ENCODE data around the gene OTUB2.

The OTUB2 gene

DNA sequence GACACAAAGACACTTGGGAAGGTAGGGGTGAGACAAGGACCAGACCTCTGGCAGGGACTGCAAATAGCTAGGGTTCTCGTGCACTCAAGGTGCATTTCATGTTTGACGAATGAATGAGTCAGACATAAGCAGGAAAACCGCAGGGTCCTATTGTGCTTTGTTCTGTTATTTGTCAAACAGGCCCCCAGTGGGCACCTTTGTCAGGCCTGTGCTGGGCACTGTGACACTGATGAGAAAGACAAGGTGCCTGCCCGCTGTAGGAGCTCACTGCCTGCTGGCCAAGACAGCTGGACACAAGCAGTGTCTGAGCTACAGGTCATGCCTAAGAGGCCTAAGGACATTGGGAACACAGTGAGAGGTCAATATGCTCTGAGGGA is 2.3 kb downstream of the OTUB2 start:
- Histone ChIP-seq H3K4me1 (ENCODE audit: control insufficient read depth in 2 of 2, insufficient read depth in 2 of 2, low read length in 2 of 2) (peaks cover 6 to 9% of the 10 kb centered on the region in 2 donors), H3K4me3 (ENCODE audit: low read length in 2 of 2) (no peak overlapping the region), H3K27me3 (ENCODE audit: control insufficient read depth in 2 of 2, insufficient read depth in 2 of 2, low read length in 2 of 2) (no peaks in the 10 kb centered on the region), H3K27ac (ENCODE audit: low read depth in 2 of 2, low read length in 2 of 2) (no peak overlapping the region), H3K9me3 (ENCODE audit: control insufficient read depth in 2 of 2, low read length in 2 of 2) (no peaks in the 10 kb centered on the region), H3K36me3 (ENCODE audit: control insufficient read depth in 2 of 2, insufficient read depth in 2 of 2, low read length in 2 of 2) (no peaks in the 10 kb centered on the region), H3K9ac (ENCODE audit: low read depth in 1 of 2, low read length in 2 of 2) (no peak overlapping the region)

DNA sequence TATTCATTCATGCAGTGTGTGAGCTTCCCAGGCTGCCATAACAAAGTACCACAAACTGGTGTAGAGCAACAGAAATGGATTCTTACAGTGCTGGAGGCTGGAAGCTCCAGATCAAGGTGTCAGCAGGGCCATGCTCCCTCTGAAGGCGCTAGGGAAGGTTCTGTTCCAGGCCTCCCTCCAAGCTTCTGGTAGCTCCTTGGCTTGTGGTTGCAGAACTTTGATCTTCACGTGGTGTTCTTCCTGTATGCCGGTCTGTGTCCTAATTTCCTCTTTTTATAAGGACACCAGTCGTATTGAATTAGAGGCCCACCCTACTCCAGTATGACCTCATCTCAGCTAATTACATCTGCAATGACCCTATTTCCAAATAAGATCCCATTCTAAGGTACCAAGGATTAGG is 3.1 kb downstream of the OTUB2 start:
- Histone ChIP-seq H3K4me3 (ENCODE audit: low read length in 2 of 2) (no peak overlapping the region), H3K4me1 (ENCODE audit: control insufficient read depth in 2 of 2, insufficient read depth in 2 of 2, low read length in 2 of 2) (peaks cover 6 to 9% of the 10 kb centered on the region in 2 donors), H3K27ac (ENCODE audit: low read depth in 2 of 2, low read length in 2 of 2) (no peak overlapping the region), H3K36me3 (ENCODE audit: control insufficient read depth in 2 of 2, insufficient read depth in 2 of 2, low read length in 2 of 2) (no peaks in the 10 kb centered on the region), H3K9me3 (ENCODE audit: control insufficient read depth in 2 of 2, low read length in 2 of 2) (no peaks in the 10 kb centered on the region), H3K27me3 (ENCODE audit: control insufficient read depth in 2 of 2, insufficient read depth in 2 of 2, low read length in 2 of 2) (no peaks in the 10 kb centered on the region), H3K9ac (ENCODE audit: low read depth in 1 of 2, low read length in 2 of 2) (no peak overlapping the region)

DNA sequence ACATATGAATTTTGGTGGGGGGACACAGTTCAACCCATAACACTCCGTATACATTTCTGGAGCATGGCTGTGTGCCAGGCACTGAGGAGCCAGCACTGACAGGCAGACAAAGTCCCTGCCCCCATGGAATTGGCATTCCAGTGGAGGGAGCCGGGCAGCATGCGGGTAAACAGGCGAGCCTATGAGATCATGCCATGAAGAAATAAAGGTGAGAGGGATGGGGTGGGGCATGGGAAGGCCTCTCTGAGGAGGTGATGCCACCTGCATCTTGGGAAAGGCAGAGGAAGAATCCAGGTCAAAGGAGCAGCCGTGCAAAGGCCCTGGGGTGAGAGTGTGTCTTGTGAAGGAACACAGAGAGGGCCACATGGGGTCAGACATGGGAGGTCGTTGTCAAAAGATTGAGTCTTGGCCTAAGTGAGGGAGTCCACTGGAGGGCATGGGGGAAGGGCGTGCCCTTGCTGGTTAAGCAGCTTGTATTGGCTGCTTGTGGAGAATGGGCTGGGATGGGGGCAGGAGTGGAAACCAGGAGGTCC is 3.6 kb downstream of the OTUB2 start:
- Histone ChIP-seq H3K27me3 (ENCODE audit: control insufficient read depth in 2 of 2, insufficient read depth in 2 of 2, low read length in 2 of 2) (no peaks in the 10 kb centered on the region), H3K36me3 (ENCODE audit: control insufficient read depth in 2 of 2, insufficient read depth in 2 of 2, low read length in 2 of 2) (no peaks in the 10 kb centered on the region), H3K4me3 (ENCODE audit: low read length in 2 of 2) (no peak overlapping the region), H3K4me1 (ENCODE audit: control insufficient read depth in 2 of 2, insufficient read depth in 2 of 2, low read length in 2 of 2) (peaks cover 6 to 9% of the 10 kb centered on the region in 2 donors), H3K9ac (ENCODE audit: low read depth in 1 of 2, low read length in 2 of 2) (no peak overlapping the region), H3K9me3 (ENCODE audit: control insufficient read depth in 2 of 2, low read length in 2 of 2) (no peaks in the 10 kb centered on the region), H3K27ac (ENCODE audit: low read depth in 2 of 2, low read length in 2 of 2) (no peak overlapping the region)

DNA sequence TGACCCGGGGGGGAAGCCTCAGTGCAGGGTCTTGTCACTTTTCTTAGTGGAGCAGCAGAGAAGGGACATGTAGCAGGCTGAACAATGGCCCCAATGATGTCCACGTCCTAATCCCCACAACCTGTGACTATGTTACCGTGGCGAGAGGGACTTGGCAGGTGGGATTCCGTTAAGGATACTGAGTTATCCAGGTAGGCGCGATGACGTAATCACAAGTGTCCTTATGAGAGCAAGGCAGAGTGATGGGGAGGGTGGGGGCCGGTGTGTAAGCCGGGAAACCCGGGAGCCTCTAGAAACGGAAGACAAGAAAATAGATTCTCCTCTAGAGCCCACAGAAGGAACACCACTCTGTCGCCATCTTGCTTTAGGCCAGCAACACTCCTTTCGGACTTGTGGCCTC is 4.4 kb downstream of the OTUB2 start:
- H3K27ac ChIP-seq (ENCODE audit: low read depth in 2 of 2, low read length in 2 of 2): no peak overlapping the region
- H3K9ac ChIP-seq (ENCODE audit: low read depth in 1 of 2, low read length in 2 of 2): no peak overlapping the region
- H3K4me3 ChIP-seq (ENCODE audit: low read length in 2 of 2): no peak overlapping the region
- peaks cover 6 to 9% of the 10 kb centered on the region in 2 donors for H3K4me1 ChIP-seq (ENCODE audit: control insufficient read depth in 2 of 2, insufficient read depth in 2 of 2, low read length in 2 of 2)
- H3K27me3 ChIP-seq (ENCODE audit: control insufficient read depth in 2 of 2, insufficient read depth in 2 of 2, low read length in 2 of 2): no peaks in the 10 kb centered on the region
- no peaks in the 10 kb centered on the region for H3K36me3 ChIP-seq (ENCODE audit: control insufficient read depth in 2 of 2, insufficient read depth in 2 of 2, low read length in 2 of 2)
- no peaks in the 10 kb centered on the region for H3K9me3 ChIP-seq (ENCODE audit: control insufficient read depth in 2 of 2, low read length in 2 of 2)

GRCh38 chr14:94031161-94031882 is 5.2 kb downstream of the OTUB2 start:
- no peak overlapping the region for H3K27ac ChIP-seq (ENCODE audit: low read depth in 2 of 2, low read length in 2 of 2)
- peaks cover 6 to 9% of the 10 kb centered on the region in 2 donors for H3K4me1 ChIP-seq (ENCODE audit: control insufficient read depth in 2 of 2, insufficient read depth in 2 of 2, low read length in 2 of 2)
- H3K27me3 ChIP-seq (ENCODE audit: control insufficient read depth in 2 of 2, insufficient read depth in 2 of 2, low read length in 2 of 2): no peaks in the 10 kb centered on the region
- no peak overlapping the region for H3K4me3 ChIP-seq (ENCODE audit: low read length in 2 of 2)
- H3K9me3 ChIP-seq (ENCODE audit: control insufficient read depth in 2 of 2, low read length in 2 of 2): no peaks in the 10 kb centered on the region
- H3K36me3 ChIP-seq (ENCODE audit: control insufficient read depth in 2 of 2, insufficient read depth in 2 of 2, low read length in 2 of 2): no peaks in the 10 kb centered on the region
- H3K9ac ChIP-seq (ENCODE audit: low read depth in 1 of 2, low read length in 2 of 2): no peak overlapping the region

- no peak overlapping the region for H3K9ac ChIP-seq (ENCODE audit: low read depth in 1 of 2, low read length in 2 of 2)
- no peak overlapping the region for H3K4me3 ChIP-seq (ENCODE audit: low read length in 2 of 2)
- no peaks in the 10 kb centered on the region for H3K9me3 ChIP-seq (ENCODE audit: control insufficient read depth in 2 of 2, low read length in 2 of 2)
- peaks cover 6 to 7% of the 10 kb centered on the region in 2 donors for H3K4me1 ChIP-seq (ENCODE audit: control insufficient read depth in 2 of 2, insufficient read depth in 2 of 2, low read length in 2 of 2)
- H3K27ac ChIP-seq (ENCODE audit: low read depth in 2 of 2, low read length in 2 of 2): no peak overlapping the region
- H3K36me3 ChIP-seq (ENCODE audit: control insufficient read depth in 2 of 2, insufficient read depth in 2 of 2, low read length in 2 of 2): no peaks in the 10 kb centered on the region
- H3K27me3 ChIP-seq (ENCODE audit: control insufficient read depth in 2 of 2, insufficient read depth in 2 of 2, low read length in 2 of 2): no peaks in the 10 kb centered on the region
These were observed 5.7 kb downstream of the OTUB2 start for GRCh38 chr14:94031883-94032279.

DNA sequence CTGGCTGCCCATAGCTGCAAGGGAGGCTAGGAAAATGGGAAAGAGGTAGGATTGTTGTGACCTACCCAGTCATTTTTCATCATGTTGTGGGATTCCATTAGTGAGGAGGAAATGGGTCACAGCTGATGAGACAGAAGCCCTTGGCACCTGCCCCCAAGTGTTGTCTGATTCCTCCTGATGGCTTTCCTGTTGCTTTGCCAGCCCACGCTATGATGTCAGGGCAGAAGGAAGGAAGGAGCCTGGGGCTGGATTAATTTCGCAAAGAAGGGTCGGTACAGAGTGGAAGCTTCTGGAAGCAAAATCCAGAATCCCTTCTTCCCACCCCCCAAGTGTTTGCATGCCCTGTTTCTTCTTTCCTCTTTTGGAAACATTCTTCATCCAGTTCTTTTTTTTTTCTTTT is 8.7 kb downstream of the OTUB2 start:
- no peak overlapping the region for H3K9ac ChIP-seq (ENCODE audit: low read depth in 1 of 2, low read length in 2 of 2)
- H3K27me3 ChIP-seq (ENCODE audit: control insufficient read depth in 2 of 2, insufficient read depth in 2 of 2, low read length in 2 of 2): no peaks in the 10 kb centered on the region
- no peaks in the 10 kb centered on the region for H3K9me3 ChIP-seq (ENCODE audit: control insufficient read depth in 2 of 2, low read length in 2 of 2)
- peaks cover 0 to 3% of the 10 kb centered on the region in 2 donors for H3K4me1 ChIP-seq (ENCODE audit: control insufficient read depth in 2 of 2, insufficient read depth in 2 of 2, low read length in 2 of 2)
- H3K27ac ChIP-seq (ENCODE audit: low read depth in 2 of 2, low read length in 2 of 2): no peak overlapping the region
- H3K36me3 ChIP-seq (ENCODE audit: control insufficient read depth in 2 of 2, insufficient read depth in 2 of 2, low read length in 2 of 2): no peaks in the 10 kb centered on the region
- H3K4me3 ChIP-seq (ENCODE audit: low read length in 2 of 2): no peak overlapping the region

GRCh38 chr14:94036313-94037167 is 10.4 kb downstream of the OTUB2 start:
- Histone ChIP-seq H3K4me3 (ENCODE audit: low read length in 2 of 2) (no peak overlapping the region), H3K9ac (ENCODE audit: low read depth in 1 of 2, low read length in 2 of 2) (no peak overlapping the region), H3K4me1 (ENCODE audit: control insufficient read depth in 2 of 2, insufficient read depth in 2 of 2, low read length in 2 of 2) (peaks cover 0 to 2% of the 10 kb centered on the region in 2 donors), H3K27me3 (ENCODE audit: control insufficient read depth in 2 of 2, insufficient read depth in 2 of 2, low read length in 2 of 2) (no peaks in the 10 kb centered on the region), H3K9me3 (ENCODE audit: control insufficient read depth in 2 of 2, low read length in 2 of 2) (no peaks in the 10 kb centered on the region), H3K27ac (ENCODE audit: low read depth in 2 of 2, low read length in 2 of 2) (no peak overlapping the region), H3K36me3 (ENCODE audit: control insufficient read depth in 2 of 2, insufficient read depth in 2 of 2, low read length in 2 of 2) (no peaks in the 10 kb centered on the region)

- Histone ChIP-seq H3K9me3 (ENCODE audit: control insufficient read depth in 2 of 2, low read length in 2 of 2) (no peaks in the 10 kb centered on the region), H3K36me3 (ENCODE audit: control insufficient read depth in 2 of 2, insufficient read depth in 2 of 2, low read length in 2 of 2) (no peaks in the 10 kb centered on the region), H3K27ac (ENCODE audit: low read depth in 2 of 2, low read length in 2 of 2) (no peak overlapping the region), H3K4me3 (ENCODE audit: low read length in 2 of 2) (no peak overlapping the region), H3K9ac (ENCODE audit: low read depth in 1 of 2, low read length in 2 of 2) (no peak overlapping the region), H3K4me1 (ENCODE audit: control insufficient read depth in 2 of 2, insufficient read depth in 2 of 2, low read length in 2 of 2) (no peaks in the 10 kb centered on the region), H3K27me3 (ENCODE audit: control insufficient read depth in 2 of 2, insufficient read depth in 2 of 2, low read length in 2 of 2) (no peaks in the 10 kb centered on the region)
These were observed 11.8 kb downstream of the OTUB2 start for GRCh38 chr14:94037954-94038353.

DNA sequence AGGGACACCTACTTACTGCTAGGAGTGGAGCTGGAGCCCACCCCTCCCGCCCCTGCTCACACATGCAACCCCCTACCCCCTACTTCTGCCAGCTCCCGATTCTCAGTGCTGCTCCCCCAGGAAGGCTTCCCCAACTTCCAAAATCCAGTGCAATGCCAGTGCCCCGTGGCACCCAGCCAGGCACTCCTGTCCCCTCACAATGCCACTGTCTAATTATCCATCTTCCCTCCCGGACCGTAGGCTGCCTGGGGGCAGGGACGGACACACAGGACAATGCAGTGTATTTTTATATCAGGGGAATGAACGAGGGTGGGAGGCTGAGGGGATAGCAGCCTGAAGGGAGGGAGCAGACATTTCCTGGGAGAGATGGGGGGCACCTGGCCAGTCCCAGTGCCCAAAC is 12.4 kb downstream of the OTUB2 start:
- Histone ChIP-seq H3K4me3 (ENCODE audit: low read length in 2 of 2) (no peak overlapping the region), H3K27ac (ENCODE audit: low read depth in 2 of 2, low read length in 2 of 2) (no peak overlapping the region), H3K27me3 (ENCODE audit: control insufficient read depth in 2 of 2, insufficient read depth in 2 of 2, low read length in 2 of 2) (no peaks in the 10 kb centered on the region), H3K36me3 (ENCODE audit: control insufficient read depth in 2 of 2, insufficient read depth in 2 of 2, low read length in 2 of 2) (peaks cover 0 to 1% of the 10 kb centered on the region in 2 donors), H3K9me3 (ENCODE audit: control insufficient read depth in 2 of 2, low read length in 2 of 2) (no peaks in the 10 kb centered on the region), H3K9ac (ENCODE audit: low read depth in 1 of 2, low read length in 2 of 2) (no peak overlapping the region), H3K4me1 (ENCODE audit: control insufficient read depth in 2 of 2, insufficient read depth in 2 of 2, low read length in 2 of 2) (no peaks in the 10 kb centered on the region)

Measured in mucosa of rectum (tissue), 2 donors.